ENCODE data around the gene HM13. TPM values are rescaled to one million over a fixed set of nuclear protein-coding genes. Genes with fewer than 3 reads are reported as not detected.

Gene HM13
- total RNA-seq, 2 donors from 2014 or later, result 31.7 to 45.7 TPM

DNA sequence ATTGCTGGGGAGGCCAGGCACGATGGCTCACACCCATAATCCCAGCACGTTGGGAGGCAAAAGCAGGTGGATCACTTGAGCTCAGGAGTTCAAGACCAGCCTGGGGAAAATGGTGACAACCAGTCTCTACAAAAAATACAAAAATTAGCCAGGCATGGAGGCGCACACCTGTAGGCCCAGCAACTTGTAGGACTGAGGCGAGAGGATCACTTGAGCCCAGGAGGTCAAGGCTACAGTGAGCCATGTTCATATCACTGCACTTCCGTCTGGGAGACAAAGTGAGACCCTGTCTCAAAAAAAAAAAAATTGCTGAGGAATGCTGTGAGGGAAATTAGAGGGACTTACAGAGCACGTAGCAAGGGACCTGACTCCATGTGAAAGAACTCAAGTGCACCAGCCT is 50.0 kb downstream of the HM13 start:
- H3K27me3 ChIP-seq, result no peaks in the 10 kb centered on the region
- peaks cover 0 to 37% of the 10 kb centered on the region in 2 donors for H3K4me1 ChIP-seq
- TF ChIP-seq, protein P1, sequence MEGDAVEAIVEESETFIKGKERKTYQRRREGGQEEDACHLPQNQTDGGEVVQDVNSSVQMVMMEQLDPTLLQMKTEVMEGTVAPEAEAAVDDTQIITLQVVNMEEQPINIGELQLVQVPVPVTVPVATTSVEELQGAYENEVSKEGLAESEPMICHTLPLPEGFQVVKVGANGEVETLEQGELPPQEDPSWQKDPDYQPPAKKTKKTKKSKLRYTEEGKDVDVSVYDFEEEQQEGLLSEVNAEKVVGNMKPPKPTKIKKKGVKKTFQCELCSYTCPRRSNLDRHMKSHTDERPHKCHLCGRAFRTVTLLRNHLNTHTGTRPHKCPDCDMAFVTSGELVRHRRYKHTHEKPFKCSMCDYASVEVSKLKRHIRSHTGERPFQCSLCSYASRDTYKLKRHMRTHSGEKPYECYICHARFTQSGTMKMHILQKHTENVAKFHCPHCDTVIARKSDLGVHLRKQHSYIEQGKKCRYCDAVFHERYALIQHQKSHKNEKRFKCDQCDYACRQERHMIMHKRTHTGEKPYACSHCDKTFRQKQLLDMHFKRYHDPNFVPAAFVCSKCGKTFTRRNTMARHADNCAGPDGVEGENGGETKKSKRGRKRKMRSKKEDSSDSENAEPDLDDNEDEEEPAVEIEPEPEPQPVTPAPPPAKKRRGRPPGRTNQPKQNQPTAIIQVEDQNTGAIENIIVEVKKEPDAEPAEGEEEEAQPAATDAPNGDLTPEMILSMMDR (IDR thresholded peaks at IDR 0.05), result no peak
- no peak for DNase-seq (ENCODE audit: low spot score)
- peaks cover 72% of the 10 kb centered on the region for H3K36me3 ChIP-seq
- no peak overlapping the region for H3K27ac ChIP-seq
- no peaks in the 10 kb centered on the region for H3K9me3 ChIP-seq
- H3K4me3 ChIP-seq, result no peak overlapping the region

DNA sequence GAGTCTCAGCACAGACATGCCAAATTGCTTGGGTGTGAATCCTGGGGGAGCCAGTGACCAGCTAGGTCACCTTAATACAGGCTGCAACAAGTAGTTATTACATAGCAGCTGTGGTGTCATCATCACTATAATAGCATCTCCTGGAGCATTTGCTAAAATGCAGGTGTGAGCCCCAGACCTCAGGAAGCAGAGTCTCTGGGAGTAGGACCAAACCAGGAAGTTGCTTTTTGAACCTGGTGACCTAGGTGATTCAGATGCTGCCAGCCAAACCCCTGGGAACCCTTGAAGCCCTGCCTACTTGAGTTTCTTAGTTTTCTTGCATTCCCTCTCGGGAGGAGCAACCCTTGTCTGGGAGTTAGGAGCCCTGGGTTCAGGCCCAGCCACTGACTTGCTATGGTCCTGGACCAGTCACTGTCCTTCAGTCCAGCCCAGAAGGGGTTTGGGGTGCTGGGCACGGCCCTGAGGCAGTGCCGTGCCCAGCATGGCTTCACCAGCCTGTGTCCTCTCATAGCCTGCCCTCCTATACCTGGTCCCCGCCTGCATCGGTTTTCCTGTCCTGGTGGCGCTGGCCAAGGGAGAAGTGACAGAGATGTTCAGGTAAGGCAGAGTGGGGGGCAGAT is 51.6 kb downstream of the HM13 start:
- no peak overlapping the region for H3K27ac ChIP-seq
- peaks cover 0 to 37% of the 10 kb centered on the region in 2 donors for H3K4me1 ChIP-seq
- H3K4me3 ChIP-seq, result no peak overlapping the region
- no peaks in the 10 kb centered on the region for H3K27me3 ChIP-seq
- H3K9me3 ChIP-seq, result no peaks in the 10 kb centered on the region
- DNase-seq (ENCODE audit: low spot score), result no peak
- H3K36me3 ChIP-seq, result peaks cover 58% of the 10 kb centered on the region
- TF ChIP-seq, protein P1 (IDR thresholded peaks at IDR 0.05), result no peak

DNA sequence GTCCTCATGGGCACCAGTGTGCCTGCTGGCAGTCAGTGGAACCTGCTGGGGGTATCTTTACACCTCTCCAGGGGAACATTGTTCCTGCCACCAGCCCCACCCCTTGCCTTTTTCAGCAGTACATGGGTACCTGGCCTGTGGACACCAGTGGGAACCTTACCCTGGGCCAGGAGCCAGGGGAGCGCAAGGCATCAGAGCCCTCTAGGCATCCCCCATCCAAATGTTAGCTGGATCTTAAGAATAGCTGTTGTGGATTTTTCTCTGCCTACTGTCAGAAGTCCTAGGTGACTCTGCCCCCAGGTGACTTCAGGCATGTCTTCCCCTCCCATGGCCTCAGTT is 52.0 kb downstream of the HM13 start:
- Histone ChIP-seq H3K36me3 (peaks cover 54% of the 10 kb centered on the region), H3K27ac (no peak overlapping the region)

DNA sequence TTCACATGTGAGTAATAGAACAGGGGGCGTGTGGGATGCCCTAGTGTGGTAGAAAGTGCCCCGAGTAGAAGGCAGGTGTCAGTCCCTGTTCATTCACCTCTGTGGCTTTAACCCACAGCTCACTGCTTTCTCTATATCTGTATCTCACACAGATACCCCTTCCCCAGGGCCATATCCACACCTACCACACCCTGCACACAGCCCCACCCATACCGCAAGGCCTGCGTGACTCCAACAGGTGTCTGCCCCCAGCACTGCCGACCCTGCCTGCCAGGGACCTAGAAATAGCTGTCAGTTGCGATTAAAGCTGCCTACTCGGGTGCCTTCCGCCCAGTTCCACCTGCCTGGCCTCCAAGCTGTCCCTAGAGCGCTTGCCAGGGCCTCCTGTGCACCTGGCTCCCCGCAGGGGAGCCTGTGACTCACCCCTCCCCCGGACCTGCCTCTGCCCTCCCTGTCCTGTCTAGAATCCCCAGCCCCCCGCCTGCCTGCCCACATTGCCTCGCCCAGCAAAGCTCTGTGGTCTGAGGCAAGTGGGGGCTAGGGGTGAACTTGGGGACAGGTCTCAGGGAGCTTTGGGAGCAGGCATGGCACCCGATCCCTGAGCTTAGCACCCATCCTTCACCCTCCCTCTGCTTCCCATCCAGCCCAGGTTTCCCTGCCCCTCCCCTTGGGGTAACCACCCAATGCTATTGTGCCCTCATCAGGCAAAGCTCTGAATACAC is 52.6 kb downstream of the HM13 start:
- no peak for DNase-seq (ENCODE audit: low spot score)
- H3K4me1 ChIP-seq, result peaks cover 0 to 46% of the 10 kb centered on the region in 2 donors
- H3K36me3 ChIP-seq, result peaks cover 48% of the 10 kb centered on the region
- TF ChIP-seq, protein P1 (IDR thresholded peaks at IDR 0.05), result no peak
- H3K27ac ChIP-seq, result no peak overlapping the region
- no peaks in the 10 kb centered on the region for H3K9me3 ChIP-seq
- H3K4me3 ChIP-seq, result no peak overlapping the region
- H3K27me3 ChIP-seq, result no peaks in the 10 kb centered on the region

More for the DNA sequence above, 52.0 kb downstream of the HM13 start:
- no peak overlapping the region for H3K4me3 ChIP-seq
- DNase-seq (ENCODE audit: low spot score), result no peak
- H3K9me3 ChIP-seq, result no peaks in the 10 kb centered on the region
- H3K4me1 ChIP-seq, result peaks cover 0 to 41% of the 10 kb centered on the region in 2 donors
- TF ChIP-seq, protein P1 (IDR thresholded peaks at IDR 0.05), result no peak
- H3K27me3 ChIP-seq, result no peaks in the 10 kb centered on the region

DNA sequence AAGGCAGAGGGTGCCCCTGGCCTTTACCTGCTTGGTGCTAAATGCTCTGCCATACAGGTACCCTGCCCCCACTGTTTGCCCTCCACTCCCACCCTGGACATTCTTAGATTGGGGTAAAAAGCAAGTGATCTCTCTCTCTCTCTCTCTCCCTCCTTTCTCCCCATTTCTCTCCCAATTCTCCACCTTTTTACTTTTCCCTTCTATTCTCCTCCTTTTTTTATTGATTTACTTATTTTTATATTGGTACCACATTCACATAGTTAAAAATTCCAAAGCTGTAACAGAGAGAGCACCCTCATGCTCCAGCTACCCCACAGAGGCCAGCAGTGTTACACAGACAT is 53.1 kb downstream of the HM13 start:
- Histone ChIP-seq H3K27me3 (no peaks in the 10 kb centered on the region), H3K9me3 (no peaks in the 10 kb centered on the region), H3K27ac (no peak overlapping the region), H3K36me3 (peaks cover 43% of the 10 kb centered on the region), H3K4me1 (peaks cover 0 to 51% of the 10 kb centered on the region in 2 donors), H3K4me3 (no peak overlapping the region)
- TF ChIP-seq, protein P1 (IDR thresholded peaks at IDR 0.05), result no peak
- no peak for DNase-seq (ENCODE audit: low spot score)
